Skin of body (tissue), 2 donors: Measurements from ENCODE around the gene PTPRN2. TPM values are rescaled to one million over a fixed set of nuclear protein-coding genes. Genes with fewer than 3 reads are reported as not detected.
"Not testable (repeated sequence)": the region's sequence is repeated elsewhere in the genome, so short reads cannot be mapped to it uniquely, and the experiment has no call there.

Experiments
- DNase-seq: peaks from one replicate; lab custom pipeline; 2025; lab: John Stamatoyannopoulos, UW
- total RNA-seq: library from RNA; depleted of rRNA; stranded (reverse); fragments of >200 nt; gene quantifications from one replicate; pipeline ENCODE4 v1.2.3, GENCODE V29; 2014

PTPRN2 gene
- total RNA-seq, 1 donor from 2014 or later, result 0.99 TPM

- DNase-seq, result no peak
Measured at GRCh38 chr7:157900011-157900410, 687.6 kb downstream of the PTPRN2 start.

GRCh38 chr7:157898802-157899505 is 688.7 kb downstream of the PTPRN2 start:
- DNase-seq, result no peak

DNA sequence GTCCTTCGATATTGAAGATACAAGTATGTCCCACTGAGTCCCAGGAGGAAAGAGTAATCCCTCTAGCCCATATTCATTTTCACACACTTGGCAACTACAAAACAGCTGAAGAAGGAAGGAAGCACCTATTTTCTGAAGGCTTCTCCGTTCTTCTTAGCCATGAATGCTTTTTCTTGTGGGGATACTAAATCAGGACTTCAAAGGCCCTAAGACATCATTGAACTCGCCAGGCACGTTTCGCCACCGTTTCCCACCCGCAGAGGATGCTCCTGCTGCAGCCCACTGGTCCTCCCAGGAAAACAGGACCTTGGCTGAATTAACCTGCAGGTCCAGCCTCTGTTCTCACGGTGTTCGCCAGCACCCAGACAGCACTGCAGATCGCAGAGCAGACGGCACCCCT is 689.4 kb downstream of the PTPRN2 start:
- no peak for DNase-seq

DNA sequence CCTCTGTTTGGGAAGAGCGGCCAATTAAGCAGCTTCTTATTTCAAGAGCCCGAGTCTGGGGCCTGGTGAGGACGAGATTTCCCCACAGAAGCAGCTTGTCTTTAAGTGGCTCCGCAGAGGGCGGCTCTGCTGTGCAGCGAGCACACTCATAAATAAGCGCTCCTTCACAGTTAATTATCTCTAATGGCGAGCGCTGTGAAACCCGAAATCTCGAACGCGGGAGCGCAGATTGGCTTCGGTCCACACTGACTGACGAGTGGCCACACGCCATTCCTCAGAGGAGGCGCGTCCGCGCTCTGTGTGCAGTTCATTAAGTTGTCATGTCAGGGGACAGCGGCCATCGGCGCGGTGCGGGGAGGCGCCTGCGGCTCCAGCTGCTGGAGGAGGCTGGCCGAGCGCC is 689.9 kb downstream of the PTPRN2 start:
- DNase-seq, result no peak

- DNase-seq, result no peak
Measured at GRCh38 chr7:157896774-157897555, 690.7 kb downstream of the PTPRN2 start.

DNA sequence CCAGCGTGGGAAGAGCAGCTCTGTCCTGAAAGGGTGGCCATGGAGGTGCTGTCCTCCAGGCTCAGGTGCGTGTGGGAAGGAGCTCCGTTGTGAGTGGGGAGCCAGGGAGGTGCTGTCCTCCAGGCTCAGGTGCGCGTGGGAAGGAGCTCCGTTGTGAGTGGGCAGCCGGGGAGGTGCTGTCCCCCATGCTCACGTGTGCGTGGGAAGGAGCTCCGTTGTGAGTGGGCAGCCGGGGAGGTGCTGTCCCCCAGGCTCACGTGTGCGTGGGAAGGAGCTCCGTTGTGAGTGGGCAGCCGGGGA is 691.3 kb downstream of the PTPRN2 start:
- not testable (repeated sequence) for DNase-seq

DNA sequence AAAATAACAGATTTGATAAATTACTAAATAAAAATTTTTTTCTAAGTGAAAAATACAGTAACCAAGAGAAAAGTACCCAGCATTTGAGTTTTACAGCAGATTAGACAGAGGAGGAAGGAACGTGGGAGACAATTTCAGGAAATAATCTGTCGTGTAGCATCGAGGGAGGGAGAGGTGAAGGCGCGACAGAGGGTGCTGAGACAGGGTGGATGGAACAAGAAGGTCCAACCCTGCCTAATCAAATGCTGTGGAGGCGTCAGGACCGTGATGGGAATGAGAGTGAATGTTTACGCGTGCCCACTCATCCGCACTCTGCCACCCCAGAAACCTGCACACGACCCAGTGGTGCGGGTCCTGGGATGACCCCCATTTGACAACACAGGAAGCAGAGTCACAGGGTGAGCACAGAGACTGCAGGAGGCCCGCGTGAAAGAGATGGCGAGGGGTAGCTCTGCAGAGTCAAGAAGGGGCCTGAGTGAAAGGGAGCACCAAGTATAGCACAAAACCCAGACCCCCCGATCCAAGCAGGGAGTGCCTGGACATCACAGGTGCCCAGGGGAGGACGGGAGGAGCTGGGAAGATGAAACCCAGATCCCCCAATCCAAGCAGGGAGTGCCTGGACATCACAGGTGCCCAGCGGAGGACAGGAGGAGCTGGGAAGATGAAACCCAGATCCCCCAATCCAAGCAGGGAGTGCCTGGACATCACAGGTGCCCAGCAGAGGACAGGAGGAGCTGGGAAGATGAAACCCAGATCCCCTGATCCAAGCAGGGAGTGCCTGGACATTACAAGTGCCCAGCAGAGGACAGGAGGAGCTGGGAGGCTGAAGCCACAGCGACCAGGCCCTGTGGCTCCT is 691.9 kb downstream of the PTPRN2 start:
- DNase-seq, result no peak

- DNase-seq, result not testable (repeated sequence)
Measured at GRCh38 chr7:157895098-157895497, 692.5 kb downstream of the PTPRN2 start.

DNA sequence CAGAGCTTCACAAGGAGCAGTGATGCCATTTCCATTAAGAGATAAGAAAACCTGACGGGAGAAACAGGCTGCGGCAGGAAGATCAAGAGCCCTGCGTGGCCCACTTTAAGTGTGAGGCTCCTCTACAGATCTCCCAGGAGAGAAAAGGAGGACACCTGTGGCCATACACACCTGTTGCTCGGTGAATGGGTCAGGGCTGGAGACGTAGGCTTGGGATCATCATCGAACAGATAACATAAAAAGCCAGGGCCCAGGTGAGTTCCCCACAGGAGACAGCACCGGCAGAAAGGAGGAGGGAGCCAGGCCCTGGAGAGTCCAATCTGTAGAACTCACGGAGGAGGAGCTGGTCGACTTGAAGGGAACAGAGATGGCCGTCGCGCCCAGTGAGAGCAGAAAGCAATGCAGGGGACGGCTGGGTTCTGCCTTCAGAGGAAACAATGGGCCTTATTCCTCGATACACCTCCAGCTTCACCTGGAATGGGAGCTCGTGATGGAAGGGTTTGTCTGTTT is 694.0 kb downstream of the PTPRN2 start:
- DNase-seq, result no peak

DNA sequence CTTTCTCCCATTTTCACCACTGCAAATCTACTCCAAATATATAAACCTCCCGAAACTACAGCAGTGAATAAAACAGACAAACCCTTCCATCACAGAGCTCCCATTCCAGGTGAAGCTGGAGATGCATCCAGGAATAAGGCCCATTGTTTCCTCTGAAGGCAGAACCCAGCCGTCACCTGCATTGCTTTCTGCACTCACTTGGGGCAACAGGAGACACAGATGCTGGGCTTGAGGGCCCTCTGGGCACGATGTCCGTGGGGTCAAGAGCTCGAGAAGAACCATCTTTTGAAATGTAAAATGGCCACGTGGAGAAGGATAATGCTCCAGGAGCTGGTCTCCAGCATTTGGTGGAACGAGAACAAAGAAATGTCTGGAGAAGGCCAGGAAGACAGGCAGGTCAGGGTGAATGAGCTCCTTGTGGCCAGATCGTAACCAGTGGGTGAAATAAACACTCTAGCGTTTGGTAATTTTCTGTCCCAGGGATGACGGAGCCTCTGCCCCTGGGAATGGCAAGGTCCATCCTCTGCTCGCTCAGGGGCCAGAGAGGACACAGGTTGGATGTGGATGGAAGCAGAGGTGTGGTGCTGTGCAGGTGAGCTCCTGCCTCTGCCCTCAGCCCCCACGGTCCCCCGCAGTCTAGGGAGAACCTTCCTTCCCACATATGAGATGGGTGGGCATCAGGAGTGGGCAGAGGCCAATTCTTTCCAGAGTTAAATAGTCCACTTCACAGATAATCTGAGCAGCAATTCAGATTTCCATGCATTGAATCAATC is 694.7 kb downstream of the PTPRN2 start:
- DNase-seq, result no peak

GRCh38 chr7:157890921-157891401 is 696.7 kb downstream of the PTPRN2 start:
- no peak for DNase-seq

- no peak for DNase-seq
Measured at GRCh38 chr7:157889480-157889879, 698.1 kb downstream of the PTPRN2 start.

DNA sequence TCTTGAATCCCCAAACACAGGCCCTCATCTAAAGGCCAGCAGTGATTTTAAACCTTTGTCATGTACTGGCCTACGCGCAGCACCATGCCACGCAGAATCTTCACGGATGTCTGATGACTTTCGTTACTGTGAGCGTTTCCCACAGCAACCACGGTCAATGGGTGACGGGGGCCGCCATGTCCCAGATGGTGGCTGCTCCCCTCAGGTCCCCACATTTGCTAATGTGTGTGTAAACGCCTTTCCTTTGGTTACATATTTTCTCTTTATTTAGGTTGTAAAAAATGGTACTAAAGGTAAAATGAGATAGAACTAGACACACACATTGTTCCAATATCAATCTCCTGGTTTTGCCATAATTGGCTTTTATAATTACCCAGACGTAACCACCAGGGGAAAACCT is 699.0 kb downstream of the PTPRN2 start:
- DNase-seq, result no peak

DNA sequence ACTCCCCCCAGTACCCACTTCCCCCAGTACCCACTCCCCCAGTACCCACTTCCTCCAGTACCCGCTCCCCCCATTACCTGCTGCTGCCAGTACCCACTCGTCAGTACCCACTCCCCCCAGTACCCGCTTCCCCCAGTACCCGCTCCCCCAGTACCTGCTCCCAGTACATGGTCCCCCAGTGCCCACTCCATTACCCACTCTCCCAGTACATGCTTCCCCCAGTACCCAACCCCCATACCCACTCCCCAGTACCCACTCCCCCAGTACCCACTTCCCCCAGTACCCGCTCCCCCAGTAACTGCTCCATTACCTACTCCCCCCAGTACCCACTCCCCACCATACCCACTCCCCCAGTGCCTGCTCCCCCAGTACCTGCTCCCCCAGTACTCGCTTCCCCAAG is 700.2 kb downstream of the PTPRN2 start:
- DNase-seq, result no peak

DNA sequence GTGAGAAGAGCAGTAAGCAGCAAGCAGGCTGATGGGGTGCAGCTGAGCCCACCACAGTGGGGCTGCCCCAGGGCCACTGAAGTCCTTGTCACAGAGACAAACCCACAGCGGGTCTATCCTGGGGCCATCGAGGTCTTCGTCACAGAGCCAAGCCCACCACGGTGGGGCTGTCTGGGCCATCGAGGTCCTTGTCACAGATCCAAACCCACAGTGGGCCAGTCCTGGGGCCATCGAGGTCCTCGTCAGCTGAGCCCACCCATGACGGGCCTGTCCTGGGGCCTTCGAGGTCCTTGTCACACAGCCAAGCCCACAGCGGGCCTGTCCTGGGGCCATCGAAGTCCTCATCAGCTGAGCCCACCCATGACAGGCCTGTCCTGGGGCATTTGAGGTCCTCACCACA is 700.9 kb downstream of the PTPRN2 start:
- DNase-seq, result no peak

DNA sequence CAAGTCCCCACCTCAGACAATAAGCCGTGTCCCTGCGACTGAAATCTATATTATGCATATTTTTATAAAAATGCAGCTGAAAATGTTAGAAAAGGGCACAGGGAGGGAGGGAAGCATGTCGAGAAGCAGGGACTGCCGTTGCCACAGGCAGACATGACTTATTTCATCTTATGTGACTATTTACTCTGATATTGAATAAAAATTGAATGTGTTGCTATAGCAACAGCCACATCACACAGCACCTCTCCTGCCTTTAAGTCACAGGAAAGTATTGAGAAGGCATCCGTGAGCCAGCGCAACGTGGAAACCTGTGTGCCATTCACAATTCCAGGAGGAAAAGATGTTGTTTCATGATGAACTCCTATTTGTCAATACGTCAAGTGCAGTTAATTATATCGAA is 701.4 kb downstream of the PTPRN2 start:
- no peak for DNase-seq

GRCh38 chr7:157885140-157885539 is 702.5 kb downstream of the PTPRN2 start:
- no peak for DNase-seq

DNA sequence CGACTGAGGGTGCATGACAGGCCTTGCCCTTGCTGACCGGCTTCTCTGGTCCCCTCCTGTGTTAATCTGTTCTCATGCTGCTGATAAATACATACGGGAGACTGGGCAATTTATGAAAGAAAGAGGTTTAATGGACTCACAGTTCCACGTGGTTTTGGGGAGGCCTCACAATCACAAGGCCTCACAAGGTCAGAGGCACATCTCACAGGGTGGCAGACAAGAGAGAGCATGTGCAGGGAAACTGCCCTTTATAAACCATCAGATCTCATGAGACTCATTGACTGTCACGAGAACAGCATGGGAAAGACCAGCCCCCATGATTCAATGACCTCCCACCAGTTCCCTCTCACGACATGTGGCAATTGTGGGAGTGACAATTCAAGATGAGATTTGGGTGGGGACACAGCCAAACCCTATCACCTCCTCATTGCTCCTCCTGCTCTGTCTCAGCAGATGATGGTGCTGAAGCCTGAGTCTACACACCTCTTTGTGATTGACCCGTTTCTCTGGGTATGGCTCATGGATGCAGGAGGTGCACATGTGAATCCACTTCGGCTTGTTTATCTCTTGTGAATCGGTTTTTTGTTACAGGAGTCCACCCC is 703.1 kb downstream of the PTPRN2 start:
- DNase-seq, result no peak

DNA sequence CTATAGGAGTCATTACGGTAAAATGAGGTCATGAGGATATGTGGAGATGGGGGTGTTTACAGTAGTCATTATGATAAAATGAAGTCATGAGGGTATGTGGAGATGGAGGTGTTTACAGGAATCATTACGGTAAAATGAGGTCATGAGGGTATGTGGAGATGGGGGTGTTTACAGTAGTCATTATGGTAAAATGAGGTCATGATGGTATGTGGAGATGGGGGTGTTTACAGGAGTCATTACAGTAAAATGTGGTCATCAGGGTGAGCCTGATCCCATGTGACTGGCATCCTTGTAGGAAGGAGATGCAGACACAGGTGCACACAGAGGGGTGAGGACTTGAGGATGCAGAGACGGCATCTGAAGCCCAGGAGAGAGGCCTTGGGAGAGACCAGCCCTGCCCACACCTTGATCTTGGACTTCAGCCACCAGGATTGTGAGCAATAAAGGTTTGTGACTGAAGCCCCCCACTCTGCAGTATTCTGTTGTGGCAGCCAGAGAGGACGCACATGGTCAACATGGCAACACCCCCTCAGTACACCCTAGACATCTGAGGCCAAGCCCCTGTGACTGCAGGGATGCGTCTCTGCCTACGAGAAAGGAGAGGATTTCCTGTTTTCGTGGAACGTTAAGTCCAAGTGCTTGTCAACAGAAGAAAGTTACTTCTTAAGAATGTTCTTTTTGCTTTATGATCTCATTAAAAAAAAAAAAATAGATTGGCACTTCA is 706.4 kb downstream of the PTPRN2 start:
- no peak for DNase-seq

DNA sequence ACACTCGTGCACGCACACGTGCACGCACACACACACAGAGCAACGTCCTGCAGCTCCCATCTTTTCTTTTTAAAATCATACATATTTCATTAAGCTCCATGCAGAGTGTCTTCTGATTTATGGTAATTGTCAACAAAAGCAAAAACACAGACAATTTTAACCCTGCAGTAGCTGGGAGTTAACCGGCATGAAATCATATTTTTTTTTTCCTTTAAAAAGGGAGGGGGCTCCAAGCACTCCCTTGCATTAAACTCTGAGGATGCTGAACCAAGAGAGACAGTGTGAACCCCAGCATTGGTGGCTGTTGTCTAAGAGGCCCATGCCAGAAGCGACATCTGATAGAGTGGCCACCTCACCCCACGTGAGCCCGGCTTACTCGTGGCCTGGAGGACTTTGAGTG is 708.2 kb downstream of the PTPRN2 start:
- no peak for DNase-seq
